HepG2 (cell line): Measurements from ENCODE around the gene BCDIN3D. TPM values are rescaled to one million over a fixed set of nuclear protein-coding genes. Genes with fewer than 3 reads are reported as not detected.

ENCODE experiments used
- ATAC-seq: fragments of 200-7000 bp; cut with Tn5 transposase; 3 replicates; pipeline ENCODE4 v1.9.1; 2020; ENCODE audit warnings: mild to moderate bottlenecking, moderate library complexity
- BruUV-seq: library from RNA; stranded (reverse); fragments of 400-500 nt; replicated peaks from 2 replicates; lab custom pipeline; 2021; lab: Mats Ljungman, UMichigan
- CTCF ChIA-PET: fragments of 300-600 bp; formaldehyde crosslinking; extraction: SDS; loops from one replicate; lab custom pipeline; 2021; ENCODE audit warnings: low total read pairs, inconsistent platforms, low intra/inter-chr PET ratio; lab: Yijun Ruan, JAX
- POLR2A ChIA-PET: fragments of 350-600 bp; sonication (Branson Sonifier 250); formaldehyde crosslinking; loops from one replicate; lab custom pipeline; 2020; ENCODE audit warnings: antibody characterized with exemption, inconsistent platforms; lab: Yijun Ruan, JAX
- DNase-seq: peaks from one replicate; pipeline ENCODE4 v3.0.0-alpha.2; 2015; ENCODE audit warnings: low spot score
- FAIRE-seq: peaks from 3 replicates; lab custom pipeline; 2011; peaks lifted over from hg19 to GRCh38; lab: Jason Lieb, UNC
- H2AFZ ChIP-seq: one replicate; pipeline ENCODE4 v1.6.1; 2011; ENCODE audit warnings: low read length, inconsistent platforms
- H3K27ac ChIP-seq: fragments of 300-600 bp; 3 replicates; pipeline ENCODE4 v1.8.0; 2011; ENCODE audit warnings: mixed run types, mild to moderate bottlenecking, mixed read lengths, low read length, inconsistent platforms; ENCODE audit not compliant: insufficient read depth; ENCODE audit errors: extremely low read length
- H3K27me3 ChIP-seq, 2 experiments: fragments of 200-600 bp in 1 of 2; 2 replicates in 1 of 2; 3 replicates in 1 of 2; pipeline versions ENCODE4 v1.6.0 to v1.8.0; 2011; ENCODE audit warnings: low read length in 2 of 2, mild to moderate bottlenecking in 2 of 2, moderate library complexity in 2 of 2, inconsistent platforms in 1 of 2; ENCODE audit not compliant: insufficient read depth in 2 of 2, control insufficient read depth in 1 of 2
- H3K36me3 ChIP-seq, 2 experiments: fragments of 200-600 bp in 1 of 2; replicated peaks in 1 of 2; 2 replicates in 1 of 2; 3 replicates in 1 of 2; pipeline versions ENCODE4 v1.5.1 to v1.8.0; 2011; ENCODE audit warnings: low read length in 2 of 2, inconsistent platforms in 1 of 2; ENCODE audit not compliant: insufficient read depth in 2 of 2, control insufficient read depth in 1 of 2
- H3K4me1 ChIP-seq: 2 replicates; pipeline ENCODE4 v1.5.1; 2012; ENCODE audit warnings: low read length, inconsistent platforms; ENCODE audit not compliant: insufficient read depth
- H3K4me2 ChIP-seq: 2 replicates; pipeline ENCODE4 v1.6.0; 2011; ENCODE audit warnings: low read depth, low read length, inconsistent platforms
- H3K4me3 ChIP-seq, 3 experiments: fragments of 200-600 bp in 1 of 3; sonication (generic), shearing (Covaris generic) in 1 of 3; replicated peaks in 1 of 3; 2 replicates each; pipeline ENCODE4 v1.5.1; 2011 to 2016; ENCODE audit warnings: low read length in 3 of 3, inconsistent platforms in 2 of 3, low read depth in 2 of 3, mild to moderate bottlenecking in 2 of 3, control low read depth in 1 of 3, mixed read lengths in 1 of 3; ENCODE audit not compliant: insufficient read depth in 1 of 3
- H3K79me2 ChIP-seq: one replicate; pipeline ENCODE4 v1.6.1; 2011; ENCODE audit warnings: low read length, inconsistent platforms; ENCODE audit not compliant: insufficient read depth
- H3K9ac ChIP-seq: 2 replicates; pipeline ENCODE4 v1.6.0; 2011; ENCODE audit warnings: mild to moderate bottlenecking, low read depth, low read length, inconsistent platforms; ENCODE audit not compliant: insufficient read depth
- H3K9me3 ChIP-seq: 2 replicates; pipeline ENCODE4 v1.5.1; 2012; ENCODE audit warnings: mild to moderate bottlenecking, low read length
- H4K20me1 ChIP-seq: 2 replicates; pipeline ENCODE4 v1.6.0; 2011; ENCODE audit warnings: inconsistent platforms, mild to moderate bottlenecking, low read length, moderate library complexity; ENCODE audit not compliant: insufficient read depth
- FOXJ3 ChIP-seq: sonication (generic); formaldehyde crosslinking; IDR thresholded peaks from 2 replicates; pipeline ENCODE4 v1.4.0; 2020; ENCODE audit warnings: missing genetic modification reagents, mild to moderate bottlenecking, borderline replicate concordance
- NFKB2 ChIP-seq: sonication (generic); formaldehyde crosslinking; IDR thresholded peaks from 2 replicates; pipeline ENCODE4 v1.4.0; 2020; ENCODE audit warnings: missing genetic modification reagents, borderline replicate concordance
- U2AF2 ChIP-seq: fragments of 200-400 bp; formaldehyde crosslinking; IDR thresholded peaks from 2 replicates; pipeline ENCODE4 v1.6.1; 2017; ENCODE audit warnings: low read depth, mild to moderate bottlenecking, low read length
- ZBTB42 ChIP-seq: sonication (generic); formaldehyde crosslinking; IDR thresholded peaks from 2 replicates; pipeline ENCODE4 v1.5.0; 2020; ENCODE audit warnings: mild to moderate bottlenecking, missing genetic modification reagents
- ZNF382 ChIP-seq: sonication (generic); formaldehyde crosslinking; IDR thresholded peaks from 2 replicates; pipeline ENCODE4 v1.5.0; 2020; ENCODE audit warnings: missing genetic modification reagents, mild to moderate bottlenecking, borderline replicate concordance
- ZNF614 ChIP-seq: IDR thresholded peaks from 2 replicates; pipeline ENCODE4 v1.6.1; 2018; ENCODE audit warnings: missing biosample characterization, missing genetic modification reagents, inconsistent platforms, borderline replicate concordance
- ZNF792 ChIP-seq: IDR thresholded peaks from 2 replicates; pipeline ENCODE4 v1.6.1; 2016
- ZNF891 ChIP-seq: sonication (generic); formaldehyde crosslinking; IDR thresholded peaks from 2 replicates; pipeline ENCODE4 v1.5.0; 2020; ENCODE audit warnings: mild to moderate bottlenecking, missing genetic modification reagents
- WGBS: methylation state at CpG from one replicate; pipeline ENCODE4 v1.1.6; 2017; ENCODE audit warnings: low lambda C conversion rate; 5-methylcytosine and 5-hydroxymethylcytosine counted together
- in situ Hi-C: cut with HindIII; loops from 2 replicates; pipeline ENCODE4 v1.10.0; 2017; ENCODE audit warnings: low pct_unique_long_range_greater_than_20kb; ENCODE audit not compliant: extremely low pct_ligation_motif_present
- intact Hi-C: fragments of 100-400 bp; cut with micrococcal nuclease; formaldehyde crosslinking; loops from one replicate; pipeline ENCODE4 v1.10.0; 2022; ENCODE audit not compliant: unreplicated experiment
- polyA plus RNA-seq, 8 experiments: library from polyadenylated mRNA; depleted of rRNA in 3 of 8; stranded (reverse) in 7 of 8; unstranded in 1 of 8; fragments of >200 nt; fragmentation: Illumina TruSeq in 4 of 8; extraction: Trizol in 4 of 8; gene quantifications; 2 replicates each; pipeline versions ENCODE4 v1.2.1 to v1.2.3, GENCODE V29; 2011 to 2016; ENCODE audit warnings: low read depth in 4 of 8, missing spikeins in 1 of 8, mixed read lengths in 1 of 8; ENCODE audit not compliant: insufficient read depth in 1 of 8
- total RNA-seq, 5 experiments: library from RNA; depleted of rRNA; stranded (reverse); fragments of >200 nt; fragmentation: Illumina TruSeq; extraction: Trizol; gene quantifications; 2 replicates each; pipeline ENCODE4 v1.2.3, GENCODE V29; 2016; ENCODE audit warnings: low read depth in 1 of 5
- TF ChIP-seq, protein P1 (sequence below): sonication (generic); formaldehyde crosslinking; IDR thresholded peaks from 2 replicates; pipeline ENCODE4 v1.4.0; 2020; ENCODE audit warnings: mild to moderate bottlenecking, missing genetic modification reagents
- TF ChIP-seq, protein P2 (sequence below): sonication (generic); formaldehyde crosslinking; IDR thresholded peaks from 2 replicates; pipeline ENCODE4 v1.5.0; 2020; ENCODE audit warnings: missing genetic modification reagents

The BCDIN3D gene
- total and polyA plus RNA-seq, 2 of the 13 experiments (the other 11 are each of a cell fraction or from before 2014, with no cell fraction given) = 2.2 to 2.5 TPM

DNA sequence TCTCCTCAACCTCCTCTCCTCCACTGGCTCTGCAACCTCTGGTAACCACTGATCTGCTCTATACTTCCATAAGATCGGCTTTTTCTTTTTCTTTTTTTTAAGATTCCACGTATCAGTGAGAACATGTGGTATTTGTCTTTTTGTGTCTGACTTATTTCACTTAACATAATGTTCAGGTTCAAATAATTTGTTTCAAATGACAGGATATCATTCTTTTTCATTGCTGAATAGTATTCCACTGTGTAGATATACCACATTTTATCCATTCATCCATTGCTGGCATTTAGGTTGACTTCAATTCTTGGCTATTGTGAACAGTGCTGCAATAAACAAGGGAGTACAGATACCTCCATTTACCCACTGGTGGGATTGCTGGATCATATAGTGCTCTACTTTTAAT, 55.2 kb downstream of the BCDIN3D start:
- 93% methylated on average over 2 of the region's 2 CpGs for WGBS
- no peak overlapping the region for H2AFZ ChIP-seq
- ATAC-seq = no peak
- H3K36me3 ChIP-seq = no peaks in the 10 kb centered on the region
- no peak for DNase-seq
- H3K79me2 ChIP-seq = no peaks in the 10 kb centered on the region
- H4K20me1 ChIP-seq = no peaks in the 10 kb centered on the region
- POLR2A ChIA-PET = no interaction called here
- H3K4me3 ChIP-seq = no peak overlapping the region
- intact Hi-C loops = no loop called here
- no peak overlapping the region for H3K9ac ChIP-seq
- H3K4me1 ChIP-seq = no peaks in the 10 kb centered on the region
- in situ Hi-C loops = no loop called here
- no peak overlapping the region for H3K4me2 ChIP-seq
- no TSS peak for BruUV-seq
- no peaks in the 10 kb centered on the region for H3K9me3 ChIP-seq
- FAIRE-seq = no peak
- TF ChIP-seq, protein P1, sequence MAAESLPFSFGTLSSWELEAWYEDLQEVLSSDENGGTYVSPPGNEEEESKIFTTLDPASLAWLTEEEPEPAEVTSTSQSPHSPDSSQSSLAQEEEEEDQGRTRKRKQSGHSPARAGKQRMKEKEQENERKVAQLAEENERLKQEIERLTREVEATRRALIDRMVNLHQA (CRISPR knock-in tag) = no peak
- TF ChIP-seq ZNF891 (CRISPR knock-in tag) (no peak), ZBTB42 (CRISPR knock-in tag) (no peak), FOXJ3 (no peak), NFKB2 (CRISPR knock-in tag) (no peak), U2AF2 (no peak), ZNF792 (CRISPR knock-in tag) (no peak), ZNF382 (CRISPR knock-in tag) (no peak), ZNF614 (CRISPR knock-in tag) (no peak)
- TF ChIP-seq, protein P2, sequence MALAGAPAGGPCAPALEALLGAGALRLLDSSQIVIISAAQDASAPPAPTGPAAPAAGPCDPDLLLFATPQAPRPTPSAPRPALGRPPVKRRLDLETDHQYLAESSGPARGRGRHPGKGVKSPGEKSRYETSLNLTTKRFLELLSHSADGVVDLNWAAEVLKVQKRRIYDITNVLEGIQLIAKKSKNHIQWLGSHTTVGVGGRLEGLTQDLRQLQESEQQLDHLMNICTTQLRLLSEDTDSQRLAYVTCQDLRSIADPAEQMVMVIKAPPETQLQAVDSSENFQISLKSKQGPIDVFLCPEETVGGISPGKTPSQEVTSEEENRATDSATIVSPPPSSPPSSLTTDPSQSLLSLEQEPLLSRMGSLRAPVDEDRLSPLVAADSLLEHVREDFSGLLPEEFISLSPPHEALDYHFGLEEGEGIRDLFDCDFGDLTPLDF = no peak
- H3K27me3 ChIP-seq = no peaks in the 10 kb centered on the region
- CTCF ChIA-PET = no interaction called here
- H3K27ac ChIP-seq = no peak overlapping the region

Other genes with a start within 250 kb of the BCDIN3D start
- 0.17 and 0.20 TPM in 2 replicates for gene FAM186B, start 237.5 kb downstream of the BCDIN3D start, total RNA-seq (2016; rRNA removed; fragmentation: Illumina TruSeq; extraction: Trizol)
- 0.05 and 0.07 TPM in 2 replicates for gene FAM186B, start 237.5 kb downstream of the BCDIN3D start, polyA plus RNA-seq (2011; rRNA removed)
- gene PRPF40B, start 219.5 kb downstream of the BCDIN3D start, total RNA-seq (2016; rRNA removed; fragmentation: Illumina TruSeq; extraction: Trizol) = 2.6 and 5.0 TPM in 2 replicates
- 7.8 and 9.5 TPM in 2 replicates for gene PRPF40B, start 219.5 kb downstream of the BCDIN3D start, polyA plus RNA-seq (2011; rRNA removed)
- gene FMNL3, start 135.7 kb downstream of the BCDIN3D start, total RNA-seq (2016; rRNA removed; fragmentation: Illumina TruSeq; extraction: Trizol) = 0.79 and 1.1 TPM in 2 replicates
- gene FMNL3, start 135.7 kb downstream of the BCDIN3D start, polyA plus RNA-seq (2011; rRNA removed) = 0.44 and 0.64 TPM in 2 replicates
- gene TMBIM6, start 101.5 kb downstream of the BCDIN3D start, total RNA-seq (2016; rRNA removed; fragmentation: Illumina TruSeq; extraction: Trizol) = 220 and 412 TPM in 2 replicates
- gene TMBIM6, start 101.5 kb downstream of the BCDIN3D start, polyA plus RNA-seq (2011; rRNA removed) = 445 and 468 TPM in 2 replicates
- 5.9 and 9.0 TPM in 2 replicates for gene NCKAP5L, start 14.7 kb downstream of the BCDIN3D start, total RNA-seq (2016; rRNA removed; fragmentation: Illumina TruSeq; extraction: Trizol)
- gene NCKAP5L, start 14.7 kb downstream of the BCDIN3D start, polyA plus RNA-seq (2011; rRNA removed) = 4.1 and 5.5 TPM in 2 replicates
- gene FAIM2, start 60.8 kb upstream of the BCDIN3D start, total RNA-seq (2016; rRNA removed; fragmentation: Illumina TruSeq; extraction: Trizol) = not detected in 2 replicates
- not detected in 2 replicates for gene FAIM2, start 60.8 kb upstream of the BCDIN3D start, polyA plus RNA-seq (2011; rRNA removed)
- not detected in 2 replicates for gene AQP2, start 107.6 kb upstream of the BCDIN3D start, total RNA-seq (2016; rRNA removed; fragmentation: Illumina TruSeq; extraction: Trizol)
- gene AQP2, start 107.6 kb upstream of the BCDIN3D start, polyA plus RNA-seq (2011; rRNA removed) = not detected in 2 replicates
- not detected in 2 replicates for gene AQP5, start 118.8 kb upstream of the BCDIN3D start, total RNA-seq (2016; rRNA removed; fragmentation: Illumina TruSeq; extraction: Trizol)
- not detected in 2 replicates for gene AQP5, start 118.8 kb upstream of the BCDIN3D start, polyA plus RNA-seq (2011; rRNA removed)
- 0.51 and 1.3 TPM in 2 replicates for gene AQP6, start 129.8 kb upstream of the BCDIN3D start, total RNA-seq (2016; rRNA removed; fragmentation: Illumina TruSeq; extraction: Trizol)
- gene AQP6, start 129.8 kb upstream of the BCDIN3D start, polyA plus RNA-seq (2011; rRNA removed) = 0.32 and 0.38 TPM in 2 replicates
- 57.9 and 95.5 TPM in 2 replicates for gene RACGAP1, start 182.4 kb upstream of the BCDIN3D start, total RNA-seq (2016; rRNA removed; fragmentation: Illumina TruSeq; extraction: Trizol)
- 14.0 and 16.7 TPM in 2 replicates for gene RACGAP1, start 182.4 kb upstream of the BCDIN3D start, polyA plus RNA-seq (2011; rRNA removed)
- gene ASIC1, start 214.5 kb upstream of the BCDIN3D start, total RNA-seq (2016; rRNA removed; fragmentation: Illumina TruSeq; extraction: Trizol) = 0.24 and 0.44 TPM in 2 replicates
- 1.3 and 1.5 TPM in 2 replicates for gene ASIC1, start 214.5 kb upstream of the BCDIN3D start, polyA plus RNA-seq (2011; rRNA removed)
- 54.6 and 64.9 TPM in 2 replicates for gene SMARCD1, start 242.2 kb upstream of the BCDIN3D start, total RNA-seq (2016; rRNA removed; fragmentation: Illumina TruSeq; extraction: Trizol)
- gene SMARCD1, start 242.2 kb upstream of the BCDIN3D start, polyA plus RNA-seq (2011; rRNA removed) = 51.7 and 55.5 TPM in 2 replicates